IMR-90 (cell line): Measurements from ENCODE around the gene BNIP5. TPM values are rescaled to one million over a fixed set of nuclear protein-coding genes. Genes with fewer than 3 reads are reported as not detected.

Experiments
- polyA plus RNA-seq, 3 experiments: library from polyadenylated mRNA; depleted of rRNA; stranded (reverse); fragments of >200 nt; gene quantifications; 2 replicates each; pipeline ENCODE4 v1.2.3, GENCODE V29; 2012; ENCODE audit warnings: low replicate concordance in 1 of 3
- total RNA-seq: library from RNA; depleted of rRNA; stranded (reverse); fragments of >200 nt; gene quantifications from 2 replicates; pipeline ENCODE4 v1.2.3, GENCODE V29; 2012; rRNA removed

The BNIP5 gene
- total and polyA plus RNA-seq, 2 of the 4 experiments (the other 2 are of a cell fraction): not detected

Other genes with a start within 250 kb of the BNIP5 start
- 1.9 and 2.0 TPM in 2 replicates for gene MAPK13, start 206.4 kb downstream of the BNIP5 start, total RNA-seq
- gene MAPK13, start 206.4 kb downstream of the BNIP5 start, polyA plus RNA-seq (2012; rRNA removed): 2.8 and 2.9 TPM in 2 replicates
- 8.3 and 10.2 TPM in 2 replicates for gene BRPF3, start 140.1 kb downstream of the BNIP5 start, total RNA-seq
- gene BRPF3, start 140.1 kb downstream of the BNIP5 start, polyA plus RNA-seq (2012; rRNA removed): 17.2 and 18.1 TPM in 2 replicates
- gene PNPLA1, start 66.8 kb downstream of the BNIP5 start, total RNA-seq: not detected in 2 replicates
- not detected in 2 replicates for gene PNPLA1, start 66.8 kb downstream of the BNIP5 start, polyA plus RNA-seq (2012; rRNA removed)
- under 0.01 and 0.18 TPM in 2 replicates for gene ETV7, start 50.8 kb upstream of the BNIP5 start, total RNA-seq
- 0.17 and 0.19 TPM in 2 replicates for gene ETV7, start 50.8 kb upstream of the BNIP5 start, polyA plus RNA-seq (2012; rRNA removed)
- not detected in 2 replicates for gene PXT1, start 106.0 kb upstream of the BNIP5 start, total RNA-seq
- not detected in 2 replicates for gene PXT1, start 106.0 kb upstream of the BNIP5 start, polyA plus RNA-seq (2012; rRNA removed)
- gene KCTD20, start 106.1 kb upstream of the BNIP5 start, total RNA-seq: 150 TPM in 2 replicates
- gene KCTD20, start 106.1 kb upstream of the BNIP5 start, polyA plus RNA-seq (2012; rRNA removed): 48.5 and 55.4 TPM in 2 replicates
- gene STK38, start 210.6 kb upstream of the BNIP5 start, total RNA-seq: 9.7 and 10.6 TPM in 2 replicates
- 14.6 and 19.7 TPM in 2 replicates for gene STK38, start 210.6 kb upstream of the BNIP5 start, polyA plus RNA-seq (2012; rRNA removed)